Measurements from ENCODE around the gene EXOC4. TPM values are rescaled to one million over a fixed set of nuclear protein-coding genes. Genes with fewer than 3 reads are reported as not detected.

EXOC4 gene
- total RNA-seq, 2 experiments from 2014 or later = 58.0 to 59.9 TPM

DNA sequence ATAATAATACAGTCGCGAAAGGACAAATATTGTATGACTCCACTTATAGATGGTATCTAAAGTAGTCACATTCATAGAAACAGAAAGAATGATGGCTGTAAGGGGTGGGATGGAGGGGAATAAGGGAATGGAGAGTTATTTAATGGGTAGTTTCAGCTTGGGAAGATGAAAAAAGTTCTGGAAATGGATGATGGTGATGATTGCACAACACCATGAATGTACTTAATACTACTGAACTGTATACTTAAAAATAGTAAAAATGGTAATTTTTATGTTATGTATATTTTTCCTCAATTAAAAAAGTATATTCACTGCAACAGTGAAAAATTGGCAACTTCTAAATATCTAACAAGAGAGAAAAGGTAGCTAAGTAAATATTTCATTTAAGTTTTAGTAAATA, 265.8 kb downstream of the EXOC4 start:
- H3K4me1 ChIP-seq (ENCODE audit: insufficient read depth, low read length) = no peaks in the 10 kb centered on the region
- intact Hi-C loops (cut with DNase I, micrococcal nuclease) = no loop called here
- Mint-ChIP-seq H3K9me3 (peaks cover 6% of the 10 kb centered on the region), H3K4me1 (ENCODE audit: low read depth) (no peaks in the 10 kb centered on the region), H3K27ac (no peak overlapping the region), H3K4me3 (no peak overlapping the region), H3K27me3 (no peaks in the 10 kb centered on the region), H3K36me3 (ENCODE audit: low read depth) (peaks cover 17% of the 10 kb centered on the region)
- ATAC-seq (ENCODE audit: poor library complexity) (no peak), DNase-seq (no peak)
- ChIA-PET POLR2A (no interaction called here), CTCF (no interaction called here)
- H3K36me3 ChIP-seq (ENCODE audit: insufficient read depth, low read length) = no peaks in the 10 kb centered on the region
- no peak overlapping the region for H3K4me3 ChIP-seq (ENCODE audit: low read length)
- peaks cover 0 to 5% of the 10 kb centered on the region in 2 experiments for H3K9me3 ChIP-seq (ENCODE audit: control insufficient read depth in 1 of 2, insufficient read depth in 1 of 2, low read length in 2 of 2)
- H3K27ac ChIP-seq (ENCODE audit: low read depth in 1 of 2, low read length in 2 of 2) = no peak overlapping the region
- TF ChIP-seq, protein P1, sequence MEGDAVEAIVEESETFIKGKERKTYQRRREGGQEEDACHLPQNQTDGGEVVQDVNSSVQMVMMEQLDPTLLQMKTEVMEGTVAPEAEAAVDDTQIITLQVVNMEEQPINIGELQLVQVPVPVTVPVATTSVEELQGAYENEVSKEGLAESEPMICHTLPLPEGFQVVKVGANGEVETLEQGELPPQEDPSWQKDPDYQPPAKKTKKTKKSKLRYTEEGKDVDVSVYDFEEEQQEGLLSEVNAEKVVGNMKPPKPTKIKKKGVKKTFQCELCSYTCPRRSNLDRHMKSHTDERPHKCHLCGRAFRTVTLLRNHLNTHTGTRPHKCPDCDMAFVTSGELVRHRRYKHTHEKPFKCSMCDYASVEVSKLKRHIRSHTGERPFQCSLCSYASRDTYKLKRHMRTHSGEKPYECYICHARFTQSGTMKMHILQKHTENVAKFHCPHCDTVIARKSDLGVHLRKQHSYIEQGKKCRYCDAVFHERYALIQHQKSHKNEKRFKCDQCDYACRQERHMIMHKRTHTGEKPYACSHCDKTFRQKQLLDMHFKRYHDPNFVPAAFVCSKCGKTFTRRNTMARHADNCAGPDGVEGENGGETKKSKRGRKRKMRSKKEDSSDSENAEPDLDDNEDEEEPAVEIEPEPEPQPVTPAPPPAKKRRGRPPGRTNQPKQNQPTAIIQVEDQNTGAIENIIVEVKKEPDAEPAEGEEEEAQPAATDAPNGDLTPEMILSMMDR (IDR thresholded peaks at IDR 0.05) = no peak
- no peaks in the 10 kb centered on the region for H3K27me3 ChIP-seq (ENCODE audit: control insufficient read depth in 1 of 2, insufficient read depth in 2 of 2, low read length in 2 of 2)

DNA sequence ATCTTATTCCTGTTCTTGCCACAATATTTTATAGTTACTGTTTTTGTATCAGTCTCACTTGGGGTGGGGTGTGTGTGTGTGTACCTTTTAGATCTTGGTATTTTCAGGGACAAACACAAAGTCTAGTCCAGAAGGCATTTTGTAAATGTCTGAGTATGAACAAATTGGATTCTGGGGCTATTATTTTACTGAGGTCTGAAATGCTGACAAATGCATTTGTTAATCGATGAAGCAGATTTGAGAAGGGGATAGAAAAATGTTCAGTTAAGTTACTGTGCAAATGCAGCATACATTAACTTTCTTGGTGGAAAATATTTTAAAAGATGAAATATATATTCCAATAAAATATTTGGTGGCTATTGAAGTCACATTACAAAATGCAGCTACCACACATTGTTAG, 267.4 kb downstream of the EXOC4 start:
- H3K4me1 ChIP-seq (ENCODE audit: insufficient read depth, low read length) = no peaks in the 10 kb centered on the region
- ChIA-PET POLR2A (no interaction called here), CTCF (no interaction called here)
- H3K27me3 ChIP-seq (ENCODE audit: control insufficient read depth in 1 of 2, insufficient read depth in 2 of 2, low read length in 2 of 2) = no peaks in the 10 kb centered on the region
- intact Hi-C loops (cut with DNase I, micrococcal nuclease) = loop anchor here in 1 of 2 experiments (5.0 kb wide), 1 partner anchor 728 kb away; no protein-coding TSS in a partner anchor
- TF ChIP-seq, protein P1 (IDR thresholded peaks at IDR 0.05) = no peak
- Mint-ChIP-seq H3K27me3 (no peaks in the 10 kb centered on the region), H3K36me3 (ENCODE audit: low read depth) (peaks cover 16% of the 10 kb centered on the region), H3K9me3 (peaks cover 7% of the 10 kb centered on the region), H3K27ac (no peak overlapping the region), H3K4me3 (no peak overlapping the region), H3K4me1 (ENCODE audit: low read depth) (peaks cover 7% of the 10 kb centered on the region)
- H3K27ac ChIP-seq (ENCODE audit: low read depth in 1 of 2, low read length in 2 of 2) = no peak overlapping the region
- ATAC-seq (ENCODE audit: poor library complexity) (no peak), DNase-seq (no peak)
- peaks cover 0 to 5% of the 10 kb centered on the region in 2 experiments for H3K9me3 ChIP-seq (ENCODE audit: control insufficient read depth in 1 of 2, insufficient read depth in 1 of 2, low read length in 2 of 2)
- H3K36me3 ChIP-seq (ENCODE audit: insufficient read depth, low read length) = no peaks in the 10 kb centered on the region
- no peak overlapping the region for H3K4me3 ChIP-seq (ENCODE audit: low read length)

DNA sequence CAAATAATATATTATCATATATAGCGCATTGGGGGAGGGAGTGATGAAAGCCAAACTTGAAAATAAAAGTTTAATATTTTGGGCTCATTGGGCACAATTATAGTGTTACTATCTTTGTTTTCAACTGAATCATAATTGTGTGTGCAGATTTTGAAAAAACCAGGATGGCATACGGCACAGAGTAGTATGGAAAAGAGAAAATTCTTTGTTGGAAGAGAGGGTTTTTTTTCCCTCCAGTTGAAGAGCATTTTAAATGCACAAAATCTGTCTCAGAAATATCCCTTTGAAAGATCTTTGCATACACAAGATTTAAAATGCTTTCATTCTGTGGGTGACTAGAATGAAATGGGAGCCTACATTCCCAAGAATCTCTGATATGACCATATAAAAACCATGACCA, 269.6 kb downstream of the EXOC4 start:
- intact Hi-C loops (cut with DNase I, micrococcal nuclease) = loop anchor here in 1 of 2 experiments (5.0 kb wide), 1 partner anchor 730 kb away; no protein-coding TSS in a partner anchor
- Histone ChIP-seq H3K4me3 (ENCODE audit: low read length) (no peak overlapping the region), H3K27ac (ENCODE audit: low read depth in 1 of 2, low read length in 2 of 2) (no peak overlapping the region), H3K4me1 (ENCODE audit: insufficient read depth, low read length) (no peaks in the 10 kb centered on the region), H3K9me3 (ENCODE audit: control insufficient read depth in 1 of 2, insufficient read depth in 1 of 2, low read length in 2 of 2) (peaks cover 0 to 5% of the 10 kb centered on the region in 2 experiments), H3K36me3 (ENCODE audit: insufficient read depth, low read length) (no peaks in the 10 kb centered on the region), H3K27me3 (ENCODE audit: control insufficient read depth in 1 of 2, insufficient read depth in 2 of 2, low read length in 2 of 2) (no peaks in the 10 kb centered on the region)
- no peak for DNase-seq
- H3K27ac Mint-ChIP-seq = no peak overlapping the region
- ChIA-PET POLR2A (no interaction called here), CTCF (interaction anchor here (0.8 kb wide), 1 partner anchor 13 kb away, joined by 3 read pairs; no protein-coding TSS in a partner anchor)
- no peak for ATAC-seq (ENCODE audit: poor library complexity)
- H3K36me3 Mint-ChIP-seq (ENCODE audit: low read depth) = peaks cover 13% of the 10 kb centered on the region
- H3K27me3 Mint-ChIP-seq = no peaks in the 10 kb centered on the region
- H3K9me3 Mint-ChIP-seq = peaks cover 4% of the 10 kb centered on the region
- peaks cover 7% of the 10 kb centered on the region for H3K4me1 Mint-ChIP-seq (ENCODE audit: low read depth)
- TF ChIP-seq, protein P1 (IDR thresholded peaks at IDR 0.05) = no peak
- H3K4me3 Mint-ChIP-seq = no peak overlapping the region
